ENCODE measurements around the gene PALLD. TPM values are rescaled to one million over a fixed set of nuclear protein-coding genes. Genes with fewer than 3 reads are reported as not detected.

Gene PALLD
- total and polyA plus RNA-seq, 2 of the 13 experiments (the other 11 are each of a cell fraction or from before 2014, with no cell fraction given): 0.50 to 1.5 TPM

DNA sequence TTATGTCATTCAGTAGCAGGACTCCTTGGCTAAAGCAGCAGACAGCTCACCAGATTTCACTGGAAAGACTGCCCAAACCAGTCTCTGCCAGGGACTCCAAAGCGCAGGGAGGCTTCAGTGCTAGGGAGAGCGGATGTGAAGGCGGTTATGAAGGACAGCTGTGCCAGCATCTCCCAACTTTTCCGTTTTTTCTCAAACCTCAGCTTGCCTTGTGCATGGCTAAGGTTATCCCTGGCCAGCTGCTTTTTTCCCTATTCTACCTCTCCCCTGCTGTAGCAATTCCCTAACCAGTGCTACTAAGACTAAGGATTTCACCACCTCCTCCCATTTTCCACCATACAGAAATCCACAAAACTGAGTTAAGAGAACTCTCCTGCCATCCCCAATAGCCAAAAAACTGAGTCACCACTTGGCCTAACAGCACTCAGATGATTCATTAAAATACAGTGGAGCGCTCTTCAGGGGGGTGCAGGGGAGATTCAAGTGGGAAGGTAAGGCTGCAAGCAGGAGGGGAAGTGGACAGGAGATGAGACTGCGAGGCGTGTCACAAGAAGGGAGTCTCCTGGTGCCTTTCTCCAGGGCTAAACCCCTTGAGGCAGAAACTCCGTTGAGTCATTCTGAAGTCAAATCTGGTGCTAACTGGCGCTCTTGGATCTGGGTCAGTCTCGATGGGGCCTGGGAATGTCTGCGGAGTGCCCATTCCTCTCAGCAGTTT lies 90.7 kb downstream of the PALLD start:
- no peak for DNase-seq (ENCODE audit: low spot score)
- no peak overlapping the region for H3K4me2 ChIP-seq (ENCODE audit: low read depth, low read length)
- no TSS peak for BruUV-seq (replicated peaks)
- no peaks in the 10 kb centered on the region for H3K36me3 ChIP-seq (replicated peaks in 1 of 2; ENCODE audit: control insufficient read depth in 1 of 2, insufficient read depth in 2 of 2, low read length in 2 of 2)
- FAIRE-seq: no peak
- WGBS (ENCODE audit: low lambda C conversion rate): 50% methylated on average over 9 of the region's 11 CpGs
- H3K9me3 ChIP-seq (ENCODE audit: low read length): no peaks in the 10 kb centered on the region
- peaks cover 0 to 3% of the 10 kb centered on the region in 2 experiments; a peak in 1 of 5 replicates for H3K27me3 ChIP-seq (ENCODE audit: control insufficient read depth in 1 of 2, insufficient read depth in 2 of 2, low read length in 2 of 2)
- TF ChIP-seq, protein P1, sequence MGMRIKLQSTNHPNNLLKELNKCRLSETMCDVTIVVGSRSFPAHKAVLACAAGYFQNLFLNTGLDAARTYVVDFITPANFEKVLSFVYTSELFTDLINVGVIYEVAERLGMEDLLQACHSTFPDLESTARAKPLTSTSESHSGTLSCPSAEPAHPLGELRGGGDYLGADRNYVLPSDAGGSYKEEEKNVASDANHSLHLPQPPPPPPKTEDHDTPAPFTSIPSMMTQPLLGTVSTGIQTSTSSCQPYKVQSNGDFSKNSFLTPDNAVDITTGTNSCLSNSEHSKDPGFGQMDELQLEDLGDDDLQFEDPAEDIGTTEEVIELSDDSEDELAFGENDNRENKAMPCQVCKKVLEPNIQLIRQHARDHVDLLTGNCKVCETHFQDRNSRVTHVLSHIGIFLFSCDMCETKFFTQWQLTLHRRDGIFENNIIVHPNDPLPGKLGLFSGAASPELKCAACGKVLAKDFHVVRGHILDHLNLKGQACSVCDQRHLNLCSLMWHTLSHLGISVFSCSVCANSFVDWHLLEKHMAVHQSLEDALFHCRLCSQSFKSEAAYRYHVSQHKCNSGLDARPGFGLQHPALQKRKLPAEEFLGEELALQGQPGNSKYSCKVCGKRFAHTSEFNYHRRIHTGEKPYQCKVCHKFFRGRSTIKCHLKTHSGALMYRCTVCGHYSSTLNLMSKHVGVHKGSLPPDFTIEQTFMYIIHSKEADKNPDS (CRISPR knock-in tag; IDR thresholded peaks at IDR 0.05): no peak
- no peak for TF ChIP-seq ZNF510 (CRISPR knock-in tag; IDR thresholded peaks at IDR 0.05; ENCODE audit: low read depth)
- no peak for TF ChIP-seq PCBP2 (optimal IDR thresholded peaks at IDR 0.05; ENCODE audit: low read depth, low read length, poor library complexity, severe bottlenecking)
- TF ChIP-seq, protein P2, sequence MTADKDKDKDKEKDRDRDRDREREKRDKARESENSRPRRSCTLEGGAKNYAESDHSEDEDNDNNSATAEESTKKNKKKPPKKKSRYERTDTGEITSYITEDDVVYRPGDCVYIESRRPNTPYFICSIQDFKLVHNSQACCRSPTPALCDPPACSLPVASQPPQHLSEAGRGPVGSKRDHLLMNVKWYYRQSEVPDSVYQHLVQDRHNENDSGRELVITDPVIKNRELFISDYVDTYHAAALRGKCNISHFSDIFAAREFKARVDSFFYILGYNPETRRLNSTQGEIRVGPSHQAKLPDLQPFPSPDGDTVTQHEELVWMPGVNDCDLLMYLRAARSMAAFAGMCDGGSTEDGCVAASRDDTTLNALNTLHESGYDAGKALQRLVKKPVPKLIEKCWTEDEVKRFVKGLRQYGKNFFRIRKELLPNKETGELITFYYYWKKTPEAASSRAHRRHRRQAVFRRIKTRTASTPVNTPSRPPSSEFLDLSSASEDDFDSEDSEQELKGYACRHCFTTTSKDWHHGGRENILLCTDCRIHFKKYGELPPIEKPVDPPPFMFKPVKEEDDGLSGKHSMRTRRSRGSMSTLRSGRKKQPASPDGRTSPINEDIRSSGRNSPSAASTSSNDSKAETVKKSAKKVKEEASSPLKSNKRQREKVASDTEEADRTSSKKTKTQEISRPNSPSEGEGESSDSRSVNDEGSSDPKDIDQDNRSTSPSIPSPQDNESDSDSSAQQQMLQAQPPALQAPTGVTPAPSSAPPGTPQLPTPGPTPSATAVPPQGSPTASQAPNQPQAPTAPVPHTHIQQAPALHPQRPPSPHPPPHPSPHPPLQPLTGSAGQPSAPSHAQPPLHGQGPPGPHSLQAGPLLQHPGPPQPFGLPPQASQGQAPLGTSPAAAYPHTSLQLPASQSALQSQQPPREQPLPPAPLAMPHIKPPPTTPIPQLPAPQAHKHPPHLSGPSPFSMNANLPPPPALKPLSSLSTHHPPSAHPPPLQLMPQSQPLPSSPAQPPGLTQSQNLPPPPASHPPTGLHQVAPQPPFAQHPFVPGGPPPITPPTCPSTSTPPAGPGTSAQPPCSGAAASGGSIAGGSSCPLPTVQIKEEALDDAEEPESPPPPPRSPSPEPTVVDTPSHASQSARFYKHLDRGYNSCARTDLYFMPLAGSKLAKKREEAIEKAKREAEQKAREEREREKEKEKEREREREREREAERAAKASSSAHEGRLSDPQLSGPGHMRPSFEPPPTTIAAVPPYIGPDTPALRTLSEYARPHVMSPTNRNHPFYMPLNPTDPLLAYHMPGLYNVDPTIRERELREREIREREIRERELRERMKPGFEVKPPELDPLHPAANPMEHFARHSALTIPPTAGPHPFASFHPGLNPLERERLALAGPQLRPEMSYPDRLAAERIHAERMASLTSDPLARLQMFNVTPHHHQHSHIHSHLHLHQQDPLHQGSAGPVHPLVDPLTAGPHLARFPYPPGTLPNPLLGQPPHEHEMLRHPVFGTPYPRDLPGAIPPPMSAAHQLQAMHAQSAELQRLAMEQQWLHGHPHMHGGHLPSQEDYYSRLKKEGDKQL (CRISPR knock-in tag; IDR thresholded peaks at IDR 0.05; ENCODE audit: low read depth): no peak
- ATAC-seq: no peak
- no peak overlapping the region for H2AFZ ChIP-seq (ENCODE audit: low read length)
- intact Hi-C loops (cut with micrococcal nuclease; ENCODE audit: unreplicated experiment): loop anchor here (10.0 kb wide), 1 partner anchor 897 kb away; no protein-coding TSS in a partner anchor
- in situ Hi-C loops (cut with HindIII; ENCODE audit: extremely low pct_ligation_motif_present, low pct_unique_long_range_greater_than_20kb): loop anchor here (25.0 kb wide), 1 partner anchor 325 kb away; no protein-coding TSS in a partner anchor
- CTCF ChIA-PET (ENCODE audit: low intra/inter-chr PET ratio, low total read pairs): no interaction called here
- no peak overlapping the region for H3K9ac ChIP-seq (ENCODE audit: insufficient read depth, low read depth, low read length)
- H3K4me3 ChIP-seq (replicated peaks in 1 of 3; ENCODE audit: insufficient read depth in 1 of 3, low read depth in 2 of 3, low read length in 3 of 3): no peak overlapping the region
- no peaks in the 10 kb centered on the region for H3K79me2 ChIP-seq (ENCODE audit: insufficient read depth, low read length)
- H3K4me1 ChIP-seq (ENCODE audit: insufficient read depth, low read length): no peaks in the 10 kb centered on the region
- no peaks in the 10 kb centered on the region for H4K20me1 ChIP-seq (ENCODE audit: insufficient read depth, low read length)
- H3K27ac ChIP-seq (ENCODE audit: extremely low read length, insufficient read depth, low read length): no peak overlapping the region
- POLR2A ChIA-PET: no interaction called here
